HUES64 (cell line): ENCODE results near the gene AKNAD1.
A peak's percentile ranks its signal among the peaks of the same experiment; 100 is the strongest.

Source experiments
- H3K27ac ChIP-seq: 2 replicates; pipeline ENCODE4 v1.7.0; 2013; ENCODE audit warnings: low read depth, low read length, inconsistent platforms
- H3K27me3 ChIP-seq: 2 replicates; pipeline ENCODE4 v1.6.1; 2013; ENCODE audit warnings: mild to moderate bottlenecking, low read length; ENCODE audit not compliant: insufficient read depth
- H3K36me3 ChIP-seq: 2 replicates; pipeline ENCODE4 v1.6.1; 2013; ENCODE audit warnings: mild to moderate bottlenecking, low read length; ENCODE audit not compliant: insufficient read depth
- H3K4me1 ChIP-seq: 2 replicates; pipeline ENCODE4 v1.6.1; 2013; ENCODE audit warnings: mild to moderate bottlenecking, low read length, moderate library complexity; ENCODE audit not compliant: insufficient read depth
- H3K4me3 ChIP-seq: 2 replicates; pipeline ENCODE4 v1.5.1; 2013; ENCODE audit warnings: mild to moderate bottlenecking, low read length, moderate library complexity
- H3K9ac ChIP-seq: 2 replicates; pipeline ENCODE4 v1.6.1; 2013; ENCODE audit warnings: mild to moderate bottlenecking, low read depth, low read length
- H3K9me3 ChIP-seq: 2 replicates; pipeline ENCODE4 v1.6.1; 2013; ENCODE audit warnings: low read depth, low read length; ENCODE audit not compliant: insufficient read depth
- WGBS: fragments of 150-250, 120-280 bp; methylation state at CpG from one replicate; pipeline ENCODE4 v1.1.7; 2013; ENCODE audit warnings: missing lambda C conversion rate; 5-methylcytosine and 5-hydroxymethylcytosine counted together

AKNAD1 gene

GRCh38 chr1:108884968-108885367 is 28.1 kb upstream of the AKNAD1 start:
- Histone ChIP-seq H3K27ac (no peak overlapping the region), H3K4me3 (no peak overlapping the region), H3K4me1 (no peaks in the 10 kb centered on the region), H3K27me3 (no peaks in the 10 kb centered on the region), H3K9ac (no peak overlapping the region), H3K36me3 (no peaks in the 10 kb centered on the region), H3K9me3 (no peaks in the 10 kb centered on the region)

GRCh38 chr1:108882837-108883236 is 25.9 kb upstream of the AKNAD1 start:
- H3K9me3 ChIP-seq = no peaks in the 10 kb centered on the region

GRCh38 chr1:108881369-108881768 is 24.5 kb upstream of the AKNAD1 start:
- peaks cover 12% of the 10 kb centered on the region for H3K27me3 ChIP-seq
- peaks cover 8% of the 10 kb centered on the region for H3K4me1 ChIP-seq
- no peak overlapping the region for H3K9ac ChIP-seq
- no peaks in the 10 kb centered on the region for H3K9me3 ChIP-seq
- no peak overlapping the region for H3K27ac ChIP-seq
- H3K36me3 ChIP-seq = no peaks in the 10 kb centered on the region
- H3K4me3 ChIP-seq = no peak overlapping the region
- no CpG with 5 or more reads among the region's 1 CpG for WGBS

More at GRCh38 chr1:108882837-108883236, 25.9 kb upstream of the AKNAD1 start:
- no peaks in the 10 kb centered on the region for H3K36me3 ChIP-seq
- WGBS = 92% methylated on average over 2 of the region's 2 CpGs
- H3K4me3 ChIP-seq = no peak overlapping the region
- H3K9ac ChIP-seq = no peak overlapping the region
- peaks cover 6% of the 10 kb centered on the region for H3K27me3 ChIP-seq
- peaks cover 6% of the 10 kb centered on the region for H3K4me1 ChIP-seq
- no peak overlapping the region for H3K27ac ChIP-seq

- Histone ChIP-seq H3K27me3 (peaks cover 12% of the 10 kb centered on the region), H3K36me3 (no peaks in the 10 kb centered on the region), H3K9ac (no peak overlapping the region), H3K4me3 (no peak overlapping the region), H3K4me1 (peaks cover 8% of the 10 kb centered on the region), H3K27ac (no peak overlapping the region), H3K9me3 (no peaks in the 10 kb centered on the region)
- WGBS = 90% methylated on average over 3 of the region's 3 CpGs
These were observed 24.0 kb upstream of the AKNAD1 start for GRCh38 chr1:108880850-108881249.

GRCh38 chr1:108878678-108879077 is 21.8 kb upstream of the AKNAD1 start:
- Histone ChIP-seq H3K27ac (no peak overlapping the region), H3K9me3 (no peaks in the 10 kb centered on the region), H3K9ac (no peak overlapping the region), H3K36me3 (no peaks in the 10 kb centered on the region), H3K27me3 (peaks cover 12% of the 10 kb centered on the region), H3K4me3 (peak overlapping the region; percentile 78; the same call in 1 of the 2 replicates), H3K4me1 (peaks cover 8% of the 10 kb centered on the region)
- WGBS = 97% methylated on average over 3 of the region's 3 CpGs

- Histone ChIP-seq H3K4me3 (peak overlapping the region; percentile 78), H3K9ac (0 out of 2 replicates have a peak overlapping the region, but pooled peaks have one; percentile 50), H3K9me3 (no peaks in the 10 kb centered on the region), H3K27ac (no peak overlapping the region), H3K27me3 (peaks cover 12% of the 10 kb centered on the region), H3K36me3 (no peaks in the 10 kb centered on the region), H3K4me1 (peaks cover 8% of the 10 kb centered on the region)
- 100% methylated on average over 1 of the region's 4 CpGs for WGBS
These were observed 21.2 kb upstream of the AKNAD1 start for GRCh38 chr1:108878160-108878469.

- peak overlapping the region; percentile 50 for H3K9ac ChIP-seq
- 8% methylated on average over 28 of the region's 30 CpGs for WGBS
These were observed 20.7 kb upstream of the AKNAD1 start for GRCh38 chr1:108877348-108878159.

GRCh38 chr1:108871050-108871724 is 14.3 kb upstream of the AKNAD1 start:
- Histone ChIP-seq H3K4me3 (no peak overlapping the region), H3K4me1 (peaks cover 17% of the 10 kb centered on the region; the same call in 1 of the 2 replicates), H3K9me3 (no peaks in the 10 kb centered on the region), H3K9ac (no peak overlapping the region), H3K27me3 (no peaks in the 10 kb centered on the region), H3K27ac (no peak overlapping the region), H3K36me3 (no peaks in the 10 kb centered on the region)
- WGBS = 76% methylated on average over 3 of the region's 5 CpGs

More at GRCh38 chr1:108877348-108878159, 20.7 kb upstream of the AKNAD1 start:
- Histone ChIP-seq H3K27me3 (peaks cover 12% of the 10 kb centered on the region), H3K27ac (no peak overlapping the region), H3K4me1 (peaks cover 8% of the 10 kb centered on the region), H3K9me3 (no peaks in the 10 kb centered on the region), H3K36me3 (no peaks in the 10 kb centered on the region), H3K4me3 (peak overlapping the region; percentile 78)

- Histone ChIP-seq H3K9ac (no peak overlapping the region), H3K4me3 (no peak overlapping the region), H3K9me3 (no peaks in the 10 kb centered on the region), H3K27me3 (no peaks in the 10 kb centered on the region), H3K36me3 (no peaks in the 10 kb centered on the region), H3K4me1 (peaks cover 6% of the 10 kb centered on the region; the same call in 1 of the 2 replicates), H3K27ac (no peak overlapping the region)
- WGBS = 90% methylated on average over 4 of the region's 4 CpGs
These were observed 8.5 kb upstream of the AKNAD1 start for GRCh38 chr1:108865316-108865910.

GRCh38 chr1:108863984-108864383 is 7.1 kb upstream of the AKNAD1 start:
- 0 out of 2 replicates have a peak, but pooled peaks cover 2% of the 10 kb centered on the region for H3K4me1 ChIP-seq
- H3K27ac ChIP-seq = no peak overlapping the region
- H3K9me3 ChIP-seq = no peaks in the 10 kb centered on the region
- 94% methylated on average over 4 of the region's 4 CpGs for WGBS
- H3K9ac ChIP-seq = no peak overlapping the region
- H3K27me3 ChIP-seq = no peaks in the 10 kb centered on the region
- no peak overlapping the region for H3K4me3 ChIP-seq
- no peaks in the 10 kb centered on the region for H3K36me3 ChIP-seq
